ENCODE data around the gene FILIP1L. TPM values are rescaled to one million over a fixed set of nuclear protein-coding genes. Genes with fewer than 3 reads are reported as not detected.

The FILIP1L gene
- total RNA-seq, 4 donors from 2014 or later: 31.3 to 64.0 (median 46.5) TPM

GRCh38 chr3:100076731-100077529 lies 37.4 kb downstream of the FILIP1L start:
- no peak for TF ChIP-seq CTCF (IDR thresholded peaks at IDR 0.05)
- no peak for DNase-seq (ENCODE audit: low spot score)
- ATAC-seq (ENCODE audit: low FRiP score): no peak

- ATAC-seq (ENCODE audit: low FRiP score) (no peak), DNase-seq (ENCODE audit: low spot score) (no peak)
- no peak for TF ChIP-seq CTCF (IDR thresholded peaks at IDR 0.05)
Measured at GRCh38 chr3:100075851-100076730, 38.2 kb downstream of the FILIP1L start.

GRCh38 chr3:100075196-100075595 lies 39.1 kb downstream of the FILIP1L start:
- DNase-seq (ENCODE audit: low spot score): no peak
- ATAC-seq (ENCODE audit: low FRiP score): no peak
- no peak for TF ChIP-seq CTCF (IDR thresholded peaks at IDR 0.05)

DNA sequence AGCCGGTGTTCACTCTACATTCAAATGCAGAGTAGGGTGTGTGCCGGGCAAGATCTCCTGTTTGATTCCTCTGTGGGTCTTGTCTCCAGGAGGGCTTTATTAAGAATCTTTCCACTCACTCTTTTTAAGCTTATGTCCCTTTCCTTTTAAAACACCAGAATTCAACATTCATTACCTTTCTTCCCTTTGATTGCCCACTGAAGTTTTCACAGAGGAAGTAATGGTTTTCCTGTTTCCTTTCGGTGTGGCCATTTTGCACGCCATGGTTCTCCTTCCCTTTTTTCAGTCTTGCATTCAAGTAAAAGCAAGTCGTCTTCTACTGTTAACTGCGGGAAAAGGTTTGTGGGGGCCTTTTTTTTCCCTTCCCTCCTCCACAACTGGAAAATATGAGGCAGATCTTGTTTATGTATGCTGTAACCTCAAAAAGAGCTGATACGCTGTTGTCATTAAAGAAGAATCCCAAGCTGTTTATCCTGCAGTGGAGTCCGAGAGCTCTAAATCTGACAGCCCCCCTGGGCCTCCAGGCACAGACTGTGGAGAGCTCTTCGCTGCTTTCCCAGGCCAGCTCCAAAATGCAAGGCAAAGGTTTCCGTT lies 40.5 kb downstream of the FILIP1L start:
- ATAC-seq (ENCODE audit: low FRiP score) (no peak), DNase-seq (ENCODE audit: low spot score) (no peak)

GRCh38 chr3:100073049-100073713 lies 41.1 kb downstream of the FILIP1L start:
- ATAC-seq (ENCODE audit: low FRiP score) (no peak), DNase-seq (ENCODE audit: low spot score) (no peak)
- no peak for TF ChIP-seq CTCF (IDR thresholded peaks at IDR 0.05)

More for the DNA sequence above, 40.5 kb downstream of the FILIP1L start:
- no peak for TF ChIP-seq CTCF (IDR thresholded peaks at IDR 0.05)

DNA sequence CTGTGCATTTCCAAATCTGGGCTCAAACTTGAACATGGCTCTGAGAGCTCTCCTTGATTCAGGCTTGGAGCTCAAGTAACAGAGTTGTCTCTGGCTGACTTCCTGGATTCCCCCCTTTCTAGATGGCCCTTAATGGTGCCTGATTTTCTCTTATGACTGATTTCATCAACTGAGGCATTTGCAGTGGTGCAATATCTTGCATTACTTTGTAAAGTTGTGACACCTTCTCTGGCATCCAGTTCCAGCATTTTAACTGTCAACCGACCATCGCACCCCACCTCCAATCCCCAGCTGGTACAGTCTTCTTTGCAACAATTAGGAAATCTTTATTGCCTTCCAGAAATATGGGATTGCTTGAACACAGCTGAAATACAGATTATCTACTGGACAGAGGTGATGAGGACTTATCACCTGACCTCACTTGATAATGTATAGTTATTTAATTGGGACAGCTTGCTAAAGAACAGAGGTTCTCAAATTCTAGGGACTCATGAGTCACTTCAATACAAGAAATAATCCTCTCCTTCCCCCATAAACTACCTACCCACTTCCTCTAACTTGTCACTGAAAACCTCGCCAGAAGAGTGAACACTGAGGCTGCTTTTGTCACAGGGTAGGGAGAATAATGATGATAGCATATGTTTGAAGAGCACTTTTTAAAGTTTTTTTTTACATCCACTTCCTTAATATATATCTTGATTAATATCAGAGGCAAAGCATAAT lies 41.8 kb downstream of the FILIP1L start:
- ATAC-seq (ENCODE audit: low FRiP score): no peak
- TF ChIP-seq CTCF (IDR thresholded peaks at IDR 0.05): no peak

More for the DNA sequence above, 41.8 kb downstream of the FILIP1L start:
- DNase-seq (ENCODE audit: low spot score): no peak

All from omental fat pad (tissue), 4 donors.